GM19035 (cell line): ENCODE results near the gene IL26.
A peak's percentile ranks its signal among the peaks of the same experiment; 100 is the strongest.
"Not testable (repeated sequence)": the region's sequence is repeated elsewhere in the genome, so short reads cannot be mapped to it uniquely, and the experiment has no call there.

Source experiments
- ATAC-seq: cut with Tn5 transposase; IDR thresholded peaks from one replicate; pipeline ENCODE4 v1.9.1; 2021; ENCODE audit not compliant: unreplicated experiment

Gene IL26

DNA sequence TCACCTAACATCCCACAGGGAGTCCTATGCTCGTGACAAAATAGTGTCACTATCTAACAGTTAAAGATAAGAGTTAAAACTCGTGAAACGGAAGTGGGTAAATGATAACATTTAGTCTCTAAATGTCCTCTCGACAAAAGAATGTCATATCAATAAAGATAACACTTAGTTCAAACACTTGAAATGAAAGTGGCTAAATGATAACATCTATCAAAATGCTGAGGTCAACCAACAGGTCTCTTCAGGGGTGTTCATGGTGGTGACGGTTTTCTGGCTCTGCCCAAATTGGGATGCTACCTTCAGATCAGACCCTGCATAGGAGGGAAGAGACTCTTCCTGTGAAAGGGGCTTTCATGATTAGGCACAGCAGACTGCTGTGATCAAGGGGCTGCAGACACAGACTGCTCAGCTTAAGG lies 22.1 kb downstream of the IL26 start:
- no peak for ATAC-seq

DNA sequence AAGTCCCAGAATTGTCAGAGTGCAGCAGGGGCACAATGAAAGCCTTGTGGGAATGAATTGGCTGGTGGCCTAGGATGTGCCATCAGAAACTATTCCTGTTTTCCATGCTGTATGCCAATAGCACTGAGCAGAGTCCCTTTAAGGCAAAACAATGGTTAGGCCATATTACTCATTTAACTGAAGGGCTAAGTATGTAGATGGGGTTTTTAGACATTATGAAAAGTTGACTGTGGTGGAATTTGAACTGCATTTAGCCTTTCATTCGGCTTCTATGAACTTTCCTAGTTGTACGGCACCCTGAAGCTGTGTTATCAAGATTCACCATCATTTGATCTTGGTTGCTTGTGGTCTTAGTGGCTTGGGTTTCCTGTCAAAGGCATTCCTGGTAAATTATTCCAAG lies 24.8 kb downstream of the IL26 start:
- no peak for ATAC-seq

DNA sequence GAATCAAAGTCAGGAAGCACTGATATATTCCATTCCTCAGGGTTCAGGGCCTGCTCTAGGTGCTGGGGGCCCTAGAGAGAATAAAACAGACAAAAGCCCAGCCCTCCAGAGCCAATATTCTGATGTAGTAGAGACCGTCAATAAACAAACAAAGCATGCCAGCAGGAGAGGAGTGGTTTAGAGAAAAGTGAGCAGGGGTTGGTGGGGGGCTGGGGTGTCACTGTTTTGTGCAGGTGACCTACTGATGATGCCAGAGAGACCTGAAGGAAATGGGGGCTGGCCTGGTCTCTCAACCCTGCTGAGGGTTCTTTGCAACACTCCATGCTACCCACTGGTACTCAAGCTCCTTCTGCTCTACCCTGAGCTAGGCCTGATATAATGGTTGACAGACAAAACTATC lies 26.5 kb downstream of the IL26 start:
- no peak for ATAC-seq

DNA sequence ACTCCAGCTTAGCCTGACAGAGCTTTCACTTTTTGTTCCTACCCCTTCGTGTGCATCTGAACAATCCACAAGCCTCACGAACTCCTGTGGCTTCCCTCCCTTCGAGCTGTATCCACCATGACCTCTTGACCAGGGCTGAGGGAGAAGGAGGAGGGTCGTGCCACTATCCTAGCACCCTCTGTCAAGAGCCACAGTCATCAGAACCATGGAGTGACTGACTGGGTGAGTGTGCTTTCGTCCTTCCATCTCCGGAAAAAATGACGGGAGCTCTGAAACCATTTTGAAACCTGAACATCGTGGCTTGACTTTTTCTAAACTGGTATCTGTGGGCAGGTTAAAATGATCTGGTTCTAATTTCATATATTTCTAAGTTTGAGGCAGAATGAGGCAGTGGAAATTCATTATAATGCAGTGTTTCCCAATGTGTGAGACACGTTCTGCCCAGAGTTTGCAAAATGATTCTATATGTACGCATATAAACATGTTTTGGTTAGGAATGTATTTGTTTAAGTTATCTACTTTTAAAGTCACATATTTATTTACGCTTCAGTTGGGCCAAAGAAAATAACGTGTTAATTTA lies 27.0 kb downstream of the IL26 start:
- ATAC-seq = no peak

DNA sequence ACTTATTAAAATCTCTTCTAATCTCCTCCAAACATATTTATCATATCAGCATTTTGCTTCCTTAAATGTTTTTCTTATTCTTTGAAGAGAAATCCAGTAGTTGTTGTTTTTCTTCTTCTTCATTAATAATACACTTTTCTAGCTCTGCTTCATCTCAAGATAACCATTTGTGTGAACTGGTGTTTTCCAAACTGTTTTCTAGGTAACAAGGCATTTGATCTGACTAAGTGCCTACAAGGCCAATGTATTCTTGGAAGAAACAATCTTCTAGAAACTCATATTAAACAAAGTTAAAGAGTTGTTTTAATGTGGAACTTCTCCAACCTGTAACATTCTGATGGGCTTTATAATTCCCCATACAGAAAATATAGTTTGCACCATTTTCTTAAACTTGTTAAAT lies 35.3 kb downstream of the IL26 start:
- no peak for ATAC-seq

DNA sequence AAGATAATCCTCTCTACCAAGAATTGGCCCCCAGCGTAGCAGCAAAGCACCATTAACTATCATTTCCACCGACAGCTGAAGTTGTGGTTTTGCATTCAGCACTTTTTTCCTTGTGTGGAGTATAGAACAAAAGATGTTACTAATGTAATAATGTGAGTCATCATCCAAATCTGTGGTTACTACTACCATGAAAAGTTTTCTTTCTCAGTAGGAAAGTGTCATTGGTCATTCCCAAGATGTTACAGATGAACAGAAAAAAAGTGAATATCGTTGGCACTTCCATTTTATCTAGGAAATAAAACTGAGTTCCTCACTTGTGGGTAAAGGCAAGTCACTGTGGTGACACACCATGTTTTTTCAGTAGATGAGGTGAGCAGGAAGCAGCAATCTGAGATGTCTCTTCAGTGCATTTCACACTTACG lies 35.8 kb downstream of the IL26 start:
- ATAC-seq = no peak

DNA sequence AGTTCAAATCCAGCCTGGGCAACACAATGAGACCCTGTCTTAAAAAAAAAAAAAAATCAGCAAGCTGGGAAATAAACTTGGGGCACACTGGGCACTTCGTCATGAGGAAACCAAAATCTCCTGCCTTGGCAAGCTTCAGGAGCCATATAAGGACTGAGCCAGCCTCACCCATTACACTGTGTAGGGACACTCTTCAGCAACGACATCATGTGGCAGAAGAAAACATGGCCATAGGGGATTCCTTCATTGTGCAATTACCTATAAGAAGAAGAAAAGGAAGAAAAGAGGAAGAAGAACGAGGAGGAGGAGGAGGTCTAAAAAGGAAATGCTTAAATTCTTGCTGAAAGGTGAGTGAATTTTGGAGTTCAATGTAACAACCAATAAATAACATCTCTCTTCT lies 40.0 kb downstream of the IL26 start:
- ATAC-seq = no peak

DNA sequence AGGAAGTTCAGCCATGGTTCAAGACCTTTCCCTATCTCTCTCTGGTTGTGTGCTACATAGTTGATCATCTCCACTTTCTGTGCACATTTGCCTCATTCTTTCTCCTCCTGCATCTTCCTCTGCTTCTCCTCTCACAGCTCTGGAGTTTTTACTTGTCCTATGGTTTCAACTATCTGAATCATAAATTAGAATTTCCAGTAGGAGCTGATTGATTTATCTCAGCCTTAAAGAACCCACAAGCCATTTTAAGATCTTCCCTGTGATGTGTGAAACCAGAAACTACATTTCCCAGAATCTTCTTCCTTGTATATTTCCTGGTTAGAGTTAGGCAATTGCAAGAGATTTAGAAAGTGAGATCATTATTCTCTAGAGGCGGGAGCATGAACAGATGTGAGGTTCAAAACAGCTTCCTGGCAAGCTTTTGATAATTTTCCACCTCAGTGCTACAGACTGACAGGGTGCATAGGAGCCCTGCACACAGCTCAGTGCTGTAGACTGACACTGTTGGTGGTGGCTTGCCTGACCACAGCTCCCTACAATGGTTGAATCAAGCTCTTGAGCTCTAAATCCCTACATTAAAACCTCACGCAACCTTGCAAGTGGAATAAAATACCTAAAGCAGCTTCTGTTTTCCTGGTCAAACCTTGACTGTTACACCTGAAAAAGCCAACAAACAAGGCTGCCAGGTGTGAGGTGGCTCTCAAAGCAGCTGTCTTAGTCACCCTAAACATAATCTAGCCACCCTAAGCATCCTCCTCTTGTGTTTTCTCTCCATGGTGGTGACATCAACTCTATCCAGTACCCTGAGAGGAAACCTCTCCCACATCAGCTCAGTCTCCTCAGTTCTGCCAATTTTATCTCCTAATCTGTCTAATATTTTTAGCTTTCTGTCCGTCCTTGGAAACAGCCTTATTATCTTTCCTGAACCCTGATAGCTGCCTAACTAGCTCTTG lies 44.5 kb downstream of the IL26 start:
- no peak for ATAC-seq

DNA sequence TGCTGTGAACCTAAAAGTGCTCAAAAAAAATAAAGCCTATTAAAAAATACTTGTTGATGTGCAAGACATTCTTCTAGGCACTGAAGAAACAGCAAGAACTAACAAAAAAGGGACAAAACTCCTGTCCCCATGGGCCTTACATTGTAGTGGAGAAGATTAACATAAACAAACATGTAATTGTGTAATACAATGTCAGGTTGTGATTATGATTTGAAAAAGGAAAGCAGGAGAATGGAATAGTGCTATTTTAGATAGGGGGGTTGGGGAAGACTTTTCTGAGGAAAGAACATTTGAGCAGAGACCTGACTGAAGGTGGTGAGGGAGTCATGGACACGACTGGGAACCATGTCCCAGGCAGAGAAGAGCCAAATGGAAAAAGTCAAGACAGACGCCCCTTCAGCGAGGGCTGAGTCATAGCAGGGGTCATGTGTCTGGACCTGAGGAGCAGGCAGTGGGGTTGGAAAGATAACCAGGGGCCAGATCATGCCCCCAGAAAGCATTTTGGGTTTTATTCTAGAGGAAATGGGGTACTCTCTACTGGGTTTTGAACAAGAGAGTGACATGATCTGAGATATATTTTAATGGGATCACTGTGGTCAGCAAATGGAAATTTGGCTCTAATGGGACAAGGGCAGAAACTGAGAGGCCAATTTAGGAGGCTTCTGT lies 46.7 kb downstream of the IL26 start:
- ATAC-seq = no peak

DNA sequence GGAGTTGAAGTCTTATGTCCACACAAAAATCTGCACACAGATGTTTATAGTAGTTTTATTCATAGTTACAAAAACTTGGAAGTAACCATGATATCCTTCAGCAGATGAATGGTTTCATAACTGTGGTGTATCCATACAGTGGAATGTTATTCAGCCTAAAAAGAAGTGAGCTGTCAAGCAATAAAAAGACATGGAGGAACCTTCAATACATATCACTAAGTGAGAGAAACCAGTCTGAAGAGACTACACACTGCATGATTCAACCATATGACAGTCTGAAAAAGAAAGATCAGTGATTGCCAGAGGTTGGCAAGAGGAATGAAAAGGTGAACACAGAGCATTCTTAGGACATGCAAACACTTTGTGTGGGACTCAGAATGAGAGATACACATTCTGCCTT lies 47.4 kb downstream of the IL26 start:
- ATAC-seq = no peak

DNA sequence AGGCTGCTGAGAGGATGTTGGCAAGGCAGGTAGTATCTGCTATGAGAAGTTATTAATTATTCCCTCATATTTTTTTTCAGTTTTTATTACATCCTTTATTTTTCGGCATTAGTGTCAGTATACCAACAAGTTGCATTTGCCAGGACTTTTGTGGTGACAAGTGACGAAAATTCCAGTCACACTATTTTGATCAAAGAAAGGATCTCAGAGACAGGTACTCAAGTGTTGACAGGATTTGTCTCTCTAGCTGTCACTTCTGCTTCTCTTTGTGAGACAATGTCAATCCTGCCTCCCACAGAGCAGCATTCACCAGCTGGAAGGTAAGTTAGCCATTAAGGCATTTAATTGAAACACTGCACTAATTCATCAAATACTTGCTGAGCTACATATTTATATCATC lies 48.0 kb downstream of the IL26 start:
- no peak for ATAC-seq

DNA sequence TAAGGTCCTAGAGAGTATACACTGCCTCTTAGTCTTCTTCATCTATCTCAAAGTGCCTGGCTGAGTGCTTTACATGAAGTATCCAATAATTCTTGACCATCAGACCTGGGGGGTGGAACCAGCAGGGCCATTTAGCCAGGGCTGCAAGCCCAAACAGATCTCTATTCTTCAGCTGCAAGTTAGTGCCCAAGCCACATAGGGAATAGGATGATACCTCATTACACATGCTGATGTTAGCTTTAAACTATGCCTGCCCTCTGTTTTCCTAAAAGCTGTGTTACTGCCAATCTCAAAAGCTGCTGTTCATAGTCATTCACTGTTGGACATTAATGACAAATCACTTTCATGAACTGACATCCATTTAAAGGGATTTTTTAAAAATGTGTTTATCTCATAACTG lies 49.4 kb downstream of the IL26 start:
- no peak for ATAC-seq

DNA sequence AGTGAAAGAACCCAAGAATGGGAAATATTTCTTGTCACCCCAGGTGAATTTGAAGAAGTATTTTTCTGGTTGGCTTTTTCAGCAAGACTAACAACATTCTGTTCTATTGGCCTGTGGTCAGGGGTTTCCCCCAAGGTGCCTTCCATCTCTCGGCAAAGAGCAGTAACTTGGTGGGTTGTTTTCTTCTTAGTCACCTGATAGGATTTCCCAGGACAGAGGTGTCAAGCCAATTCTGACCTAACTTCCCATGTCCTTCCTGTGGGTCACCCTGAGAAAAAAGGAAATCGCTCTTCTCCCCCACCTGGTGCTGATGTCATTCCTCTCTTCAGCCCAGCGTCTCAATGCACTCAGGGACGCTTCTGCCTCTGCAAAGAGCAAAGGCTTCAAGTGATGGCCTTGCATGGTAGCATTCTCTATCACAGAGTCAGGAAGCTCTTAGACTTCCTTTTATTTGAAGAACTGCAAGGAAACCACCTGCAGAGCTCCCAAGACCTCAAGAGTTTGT lies 50.0 kb downstream of the IL26 start:
- peak; percentile 91 for ATAC-seq

DNA sequence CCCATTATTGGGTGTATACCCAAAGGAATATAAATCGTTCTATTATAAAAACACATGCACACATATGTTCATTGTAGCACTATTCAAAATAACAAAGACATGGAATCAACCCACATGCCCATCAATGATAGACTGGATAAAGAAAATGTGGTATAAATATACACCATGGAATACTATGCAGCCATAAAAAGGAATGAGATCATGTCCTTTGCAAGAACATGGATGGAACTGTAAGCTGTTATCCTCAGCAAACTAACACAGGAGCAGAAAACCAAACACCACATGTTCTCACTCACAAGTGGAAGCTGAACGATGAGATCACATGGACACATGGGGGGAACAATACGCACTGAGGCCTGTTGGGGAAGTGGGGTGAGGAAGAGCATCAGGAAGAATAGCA lies 50.8 kb downstream of the IL26 start:
- ATAC-seq = not testable (repeated sequence)

DNA sequence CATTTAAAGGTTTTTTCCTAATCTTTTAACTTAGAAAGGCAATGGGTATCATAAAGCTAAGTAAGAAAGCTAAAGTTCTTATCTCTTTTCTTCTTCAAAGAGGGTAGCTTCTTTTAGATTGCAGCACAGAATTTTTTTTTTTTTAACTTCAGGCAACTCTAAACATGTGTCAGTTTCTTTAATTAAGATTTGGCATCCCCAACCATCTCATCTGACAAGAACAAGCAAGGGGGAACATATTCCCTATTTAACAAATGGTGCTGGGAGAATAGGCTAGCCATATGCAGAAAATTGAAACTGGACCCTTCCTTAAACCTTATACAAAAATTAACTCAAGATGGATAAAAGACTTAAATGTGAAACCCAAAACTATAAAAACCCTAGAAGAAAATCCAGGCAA lies 51.8 kb downstream of the IL26 start:
- no peak for ATAC-seq

DNA sequence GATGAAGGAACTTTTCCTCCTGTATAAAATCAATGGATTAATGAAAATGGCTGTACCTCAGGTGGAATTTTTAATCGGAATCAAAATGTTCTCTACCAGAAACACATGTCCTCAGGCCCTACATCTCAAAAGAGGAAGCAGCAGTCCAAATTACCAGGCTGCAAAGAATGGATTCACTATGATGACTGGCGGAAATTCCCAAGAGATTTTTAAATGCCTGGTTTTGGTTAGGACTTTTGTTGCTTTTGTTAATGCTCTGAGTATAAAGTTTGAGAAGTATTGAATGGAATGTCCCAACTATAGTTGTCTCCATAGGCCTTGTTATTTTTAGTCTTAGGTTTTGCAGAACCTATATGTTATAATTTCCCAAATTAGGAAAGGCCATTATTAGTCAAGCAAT lies 54.9 kb downstream of the IL26 start:
- ATAC-seq = no peak

DNA sequence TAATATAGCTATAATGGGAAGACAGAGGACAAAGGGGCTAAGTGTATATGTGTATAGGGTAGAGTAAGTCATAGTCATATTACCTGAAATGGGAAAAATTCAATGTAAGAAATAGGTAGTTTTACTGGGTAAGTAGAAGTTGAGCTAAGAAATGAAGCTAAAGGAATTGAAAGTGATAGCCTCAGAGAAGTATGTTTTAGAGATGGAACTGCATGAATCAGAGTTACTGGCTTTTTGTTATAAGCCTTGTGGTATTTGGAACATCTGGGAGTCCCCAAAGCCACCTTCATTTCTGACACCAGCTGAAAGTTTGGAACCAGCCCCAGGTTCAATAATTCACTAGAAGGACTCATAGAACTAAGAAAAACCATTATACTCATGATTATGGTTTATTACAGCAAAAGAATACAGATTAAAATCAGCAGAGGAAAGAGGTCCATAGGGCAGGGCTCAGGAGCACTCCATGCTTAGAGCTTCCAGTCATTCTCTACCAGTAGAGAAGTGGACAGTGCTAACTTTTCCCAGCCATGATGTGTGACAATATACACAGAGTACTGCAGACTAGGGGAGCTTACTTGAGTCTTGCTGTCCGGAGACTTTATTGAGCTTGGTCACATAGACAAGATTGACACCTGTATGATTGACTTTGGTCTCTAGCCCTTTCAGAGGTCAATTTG lies 56.3 kb downstream of the IL26 start:
- no peak for ATAC-seq

DNA sequence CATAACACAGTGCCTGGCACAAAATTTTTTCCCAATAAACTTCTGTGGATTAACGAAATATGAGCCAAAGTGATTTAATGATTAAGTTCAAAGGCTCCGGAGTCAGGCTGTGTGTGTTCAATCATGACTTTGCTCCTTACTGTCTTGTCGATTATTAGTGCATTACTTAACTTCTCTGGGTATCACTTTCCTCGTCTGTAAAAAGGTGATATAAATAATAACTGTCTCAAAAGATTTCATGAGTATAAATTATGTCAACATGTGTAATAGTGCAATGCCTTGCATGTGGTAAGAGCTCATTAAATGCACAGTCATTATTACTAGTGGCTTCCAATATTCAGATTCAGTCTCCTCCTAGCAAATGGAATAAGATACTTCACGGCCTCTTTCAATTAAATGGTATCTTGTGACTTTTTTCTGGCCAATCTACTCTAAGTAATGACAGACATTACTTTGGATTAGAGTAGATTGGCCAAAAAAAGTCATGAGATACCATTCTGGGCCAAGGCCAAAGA lies 59.2 kb downstream of the IL26 start:
- no peak for ATAC-seq

DNA sequence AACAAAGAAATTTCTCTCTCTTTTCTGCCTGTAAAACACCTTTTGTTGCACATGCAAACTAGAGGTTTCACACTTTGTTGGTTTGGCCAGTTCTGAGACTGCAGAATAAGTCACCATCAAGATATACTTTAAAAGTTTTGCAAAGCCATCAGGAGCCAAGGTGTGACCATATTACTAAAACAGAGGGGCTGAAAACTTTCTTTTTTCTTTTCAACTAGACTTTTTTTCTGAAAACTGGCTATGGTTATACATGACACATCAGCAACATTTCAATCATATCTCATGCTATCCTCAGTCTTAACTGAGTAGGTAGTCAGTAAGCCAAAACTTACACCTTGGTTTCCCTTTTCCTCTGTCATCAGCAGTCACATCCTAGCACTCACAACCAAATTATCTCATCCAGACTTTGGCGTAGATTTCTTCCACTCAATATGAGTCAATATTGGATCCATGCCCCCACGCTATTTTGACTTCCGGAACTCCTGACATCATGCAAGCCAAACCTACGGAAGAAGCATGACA lies 62.0 kb downstream of the IL26 start:
- peak; percentile 83 for ATAC-seq

DNA sequence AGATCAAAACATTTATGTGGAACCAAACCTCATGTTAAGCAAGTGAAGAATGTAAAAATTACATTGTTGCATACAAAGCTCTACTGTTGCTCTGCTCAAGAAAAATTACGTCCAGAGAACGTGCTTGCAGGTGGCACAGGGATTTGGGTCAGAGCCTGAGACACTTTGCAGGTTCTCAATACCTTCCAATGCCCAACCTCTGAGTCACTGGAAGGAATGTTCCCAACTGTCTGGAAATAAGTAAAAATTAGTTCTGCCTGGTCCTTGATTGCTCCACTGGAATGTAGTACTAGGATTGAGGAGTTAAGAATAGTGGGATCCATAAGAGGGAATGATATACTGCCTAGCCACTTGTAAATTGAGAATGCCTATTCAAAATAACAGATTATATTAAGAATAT lies 63.2 kb downstream of the IL26 start:
- ATAC-seq = no peak
